Endothelial cell of umbilical vein (primary cell): ENCODE results near the gene PCBD2. TPM values are rescaled to one million over a fixed set of nuclear protein-coding genes. Genes with fewer than 3 reads are reported as not detected.

Experiments
- BruUV-seq: library from RNA; stranded (reverse); fragments of 400-500 nt; replicated peaks from 2 replicates; lab custom pipeline; 2021; lab: Mats Ljungman, UMichigan
- CTCF ChIA-PET: fragments of 300-600, 350-600 bp; sonication (Branson Sonifier 250); formaldehyde crosslinking; loops from one replicate; lab custom pipeline; 2021; ENCODE audit warnings: antibody characterized with exemption, inconsistent platforms; lab: Charles Lee
- POLR2A ChIA-PET: fragments of 300-600, 350-600 bp; sonication (Branson Sonifier 250); formaldehyde crosslinking; loops from one replicate; lab custom pipeline; 2021; ENCODE audit warnings: antibody characterized with exemption, inconsistent platforms; lab: Charles Lee
- DNase-seq: peaks from one replicate; pipeline ENCODE4 v3.0.0-alpha.2; 2011; ENCODE audit warnings: low read depth, low spot score
- FAIRE-seq: peaks from 2 replicates; lab custom pipeline; 2011; peaks lifted over from hg19 to GRCh38; lab: Jason Lieb, UNC
- H2AFZ ChIP-seq: 2 replicates; pipeline ENCODE4 v1.6.0; 2012; ENCODE audit warnings: low read depth, low read length, control low read depth, inconsistent platforms
- H3K27ac ChIP-seq: 2 replicates; pipeline ENCODE4 v1.5.1; 2011; ENCODE audit warnings: low read depth, mild to moderate bottlenecking, control low read depth, low read length, moderate library complexity; ENCODE audit not compliant: insufficient read depth
- H3K27me3 ChIP-seq, 2 experiments: 2 replicates each; pipeline versions ENCODE4 v1.6.0 to v1.6.1; 2011; ENCODE audit warnings: low read length in 2 of 2, mixed read lengths in 1 of 2; ENCODE audit not compliant: control insufficient read depth in 2 of 2, insufficient read depth in 2 of 2
- H3K36me3 ChIP-seq, 2 experiments: 2 replicates in 1 of 2; 3 replicates in 1 of 2; pipeline ENCODE4 v1.5.1; 2011; ENCODE audit warnings: low read length in 2 of 2, mild to moderate bottlenecking in 1 of 2, moderate library complexity in 1 of 2; ENCODE audit not compliant: control insufficient read depth in 2 of 2, insufficient read depth in 2 of 2; ENCODE audit errors: extremely low read depth in 1 of 2
- H3K4me1 ChIP-seq: 3 replicates; pipeline ENCODE4 v1.5.1; 2011; ENCODE audit warnings: mild to moderate bottlenecking, low read length; ENCODE audit not compliant: control insufficient read depth, insufficient read depth; ENCODE audit errors: extremely low read depth
- H3K4me2 ChIP-seq: 2 replicates; pipeline ENCODE4 v1.6.1; 2011; ENCODE audit warnings: low read length, control low read depth, mixed read lengths; ENCODE audit not compliant: insufficient read depth
- H3K4me3 ChIP-seq, 3 experiments: fragments of 200-600 bp in 1 of 3; sonication (generic), shearing (Covaris generic) in 1 of 3; replicated peaks in 1 of 3; 2 replicates each; pipeline ENCODE4 v1.5.1; 2011 to 2016; ENCODE audit warnings: control low read depth in 3 of 3, low read length in 3 of 3, mild to moderate bottlenecking in 2 of 3, inconsistent platforms in 1 of 3, low read depth in 1 of 3, moderate library complexity in 1 of 3; ENCODE audit not compliant: insufficient read depth in 1 of 3
- H3K79me2 ChIP-seq: 2 replicates; pipeline ENCODE4 v1.6.0; 2012; ENCODE audit warnings: low read length, inconsistent platforms; ENCODE audit not compliant: control insufficient read depth, insufficient read depth
- H3K9ac ChIP-seq: replicated peaks from 2 replicates; pipeline ENCODE3; 2011; ENCODE audit warnings: low read length, control low read depth; ENCODE audit not compliant: insufficient read depth; ENCODE audit errors: extremely low read depth
- H3K9me1 ChIP-seq: replicated peaks from 3 replicates; pipeline ENCODE4 v1.6.0; 2011; ENCODE audit warnings: mild to moderate bottlenecking, low read length; ENCODE audit not compliant: control insufficient read depth, insufficient read depth; ENCODE audit errors: extremely low read depth
- H3K9me3 ChIP-seq: replicated peaks from 2 replicates; pipeline ENCODE4 v1.5.1; 2012; ENCODE audit warnings: low read length, inconsistent platforms; ENCODE audit not compliant: control insufficient read depth, insufficient read depth
- H4K20me1 ChIP-seq: replicated peaks from 2 replicates; pipeline ENCODE3; 2011; ENCODE audit warnings: mild to moderate bottlenecking, low read length; ENCODE audit not compliant: control insufficient read depth, insufficient read depth; ENCODE audit errors: extremely low read depth
- CTCF ChIP-seq, 2 donors: IDR thresholded peaks; 1 replicate in 1 of 2; 2 replicates in 1 of 2; pipeline ENCODE4 v1.5.1; 2011; ENCODE audit warnings: low read length in 2 of 2, mild to moderate bottlenecking in 2 of 2, moderate library complexity in 2 of 2, control low read depth in 1 of 2, inconsistent platforms in 1 of 2, low read depth in 1 of 2; ENCODE audit not compliant: insufficient read depth in 1 of 2; ENCODE audit errors: extremely low read depth in 1 of 2
- EZH2 ChIP-seq: IDR thresholded peaks from 2 replicates; pipeline ENCODE4 v1.6.1; 2012; ENCODE audit warnings: borderline replicate concordance, low read depth, mild to moderate bottlenecking, moderate library complexity, low read length, inconsistent platforms; ENCODE audit not compliant: severe bottlenecking
- FOS ChIP-seq: IDR thresholded peaks from 2 replicates; pipeline ENCODE4 v1.6.1; 2011; ENCODE audit warnings: mild to moderate bottlenecking, low read length, moderate library complexity, borderline replicate concordance; ENCODE audit not compliant: insufficient read depth
- GATA2 ChIP-seq: IDR thresholded peaks from 2 replicates; pipeline ENCODE4 v1.7.0; 2011; ENCODE audit warnings: low read depth, mild to moderate bottlenecking, moderate library complexity, mixed read lengths, low read length; ENCODE audit not compliant: insufficient read length, insufficient read depth
- JUN ChIP-seq: IDR thresholded peaks from 2 replicates; pipeline ENCODE4 v1.6.1; 2011; ENCODE audit warnings: borderline replicate concordance, low read depth; ENCODE audit not compliant: insufficient read length, insufficient read depth
- MAX ChIP-seq: IDR thresholded peaks from 2 replicates; pipeline ENCODE4 v1.6.1; 2011; ENCODE audit not compliant: insufficient read depth, insufficient read length
- MYC ChIP-seq: IDR thresholded peaks from one replicate; pipeline ENCODE4 v1.6.1; 2011; ENCODE audit warnings: mild to moderate bottlenecking, low read depth, low read length
- POLR2A ChIP-seq: IDR thresholded peaks from 2 replicates; pipeline ENCODE4 v1.6.1; 2012; ENCODE audit warnings: low read depth, mild to moderate bottlenecking, control low read depth, low read length
- POLR2AphosphoS5 ChIP-seq: IDR thresholded peaks from 2 replicates; pipeline ENCODE4 v1.6.1; 2012; ENCODE audit warnings: low read depth, mild to moderate bottlenecking, control low read depth, low read length, moderate library complexity; ENCODE audit not compliant: insufficient read depth
- dilution Hi-C: fragments of 300-500 bp; cut with MboI; formaldehyde crosslinking; loops from one replicate; pipeline ENCODE4 v1.15.0; 2019; ENCODE audit warnings: low sequenced_read_pairs; ENCODE audit not compliant: extremely low pct_ligation_motif_present
- intact Hi-C: fragments of 100-400 bp; cut with micrococcal nuclease; formaldehyde crosslinking; loops from one replicate; pipeline ENCODE4 v1.10.0; 2022
- polyA plus RNA-seq, 4 experiments: library from polyadenylated mRNA; depleted of rRNA in 3 of 4; stranded (reverse) in 3 of 4; unstranded in 1 of 4; fragments of >200 nt; gene quantifications; 2 replicates each; pipeline versions ENCODE4 v1.2.1 to v1.2.3, GENCODE V29; 2011 to 2012; ENCODE audit warnings: missing spikeins in 1 of 4
- total RNA-seq: library from RNA; stranded (reverse); gene quantifications from 2 replicates; pipeline ENCODE4 v1.2.3, GENCODE V29; 2021

Gene PCBD2
- total and polyA plus RNA-seq, 2 donors (not counting 3 experiments of a cell fraction or from before 2014, with no cell fraction given), result 4.0 to 10.7 TPM

GRCh38 chr5:134958755-134959154 lies 53.8 kb downstream of the PCBD2 start:
- H3K27me3 ChIP-seq, result no peaks in the 10 kb centered on the region

More at GRCh38 chr5:134958755-134959154, 53.8 kb downstream of the PCBD2 start:
- POLR2A ChIA-PET, result no interaction called here
- dilution Hi-C loops (no loop called here), intact Hi-C loops (loop anchor here (10.0 kb wide), 1 partner anchor 376 kb away; no protein-coding TSS in a partner anchor)
- H3K4me3 ChIP-seq, result no peak overlapping the region
- H3K27ac ChIP-seq, result no peak overlapping the region
- no peaks in the 10 kb centered on the region for H3K4me1 ChIP-seq
- H3K9me1 ChIP-seq, result no peaks in the 10 kb centered on the region
- TF ChIP-seq JUN (no peak), POLR2AphosphoS5 (no peak), POLR2A (no peak), CTCF (IDR thresholded peaks at IDR 0.05; ENCODE audit: extremely low read depth in 1 of 2, insufficient read depth in 1 of 2, low read depth in 1 of 2, low read length in 2 of 2) (no peak), FOS (no peak), GATA2 (no peak), MYC (no peak), MAX (no peak), EZH2 (no peak)
- H2AFZ ChIP-seq, result no peak overlapping the region
- peaks cover 0 to 4% of the 10 kb centered on the region in 2 experiments for H3K36me3 ChIP-seq
- DNase-seq (no peak), FAIRE-seq (peak; percentile 18)
- H4K20me1 ChIP-seq, result no peaks in the 10 kb centered on the region
- no peaks in the 10 kb centered on the region for H3K9me3 ChIP-seq
- CTCF ChIA-PET, result no interaction called here
- no peak overlapping the region for H3K4me2 ChIP-seq
- BruUV-seq, result no TSS peak
- H3K79me2 ChIP-seq, result no peaks in the 10 kb centered on the region
- no peak overlapping the region for H3K9ac ChIP-seq
